ENCODE results near the gene AKTIP.
"Not testable (repeated sequence)": the region's sequence is repeated elsewhere in the genome, so short reads cannot be mapped to it uniquely, and the experiment has no call there.

AKTIP gene

GRCh38 chr16:53502331-53503269 is at the start of gene AKTIP:
TSS of gene AKTIP (minus strand) at chr16:53503209. CDS start at chr16:53500259, 2,950 bp downstream.
- peak within 1 kb of the TSS; percentile 89 for H3K27ac ChIP-seq
- no peak for TF ChIP-seq CTCF (conservative IDR thresholded peaks at IDR 0.05)

GRCh38 chr16:53549970-53550690 is 47.1 kb upstream of the AKTIP start:
- H3K27ac ChIP-seq, result no peak overlapping the region
- TF ChIP-seq CTCF (conservative IDR thresholded peaks at IDR 0.05), result peak; percentile 72

GRCh38 chr16:53546988-53547391 is 44.0 kb upstream of the AKTIP start:
- TF ChIP-seq CTCF (conservative IDR thresholded peaks at IDR 0.05), result no peak
- no peak overlapping the region for H3K27ac ChIP-seq

- H3K27ac ChIP-seq, result no peak overlapping the region
- no peak for TF ChIP-seq CTCF (conservative IDR thresholded peaks at IDR 0.05)
These were observed 42.4 kb upstream of the AKTIP start for GRCh38 chr16:53545433-53545832.

GRCh38 chr16:53542283-53542682 is 39.3 kb upstream of the AKTIP start:
- H3K27ac ChIP-seq, result no peak overlapping the region
- TF ChIP-seq CTCF (conservative IDR thresholded peaks at IDR 0.05), result no peak

DNA sequence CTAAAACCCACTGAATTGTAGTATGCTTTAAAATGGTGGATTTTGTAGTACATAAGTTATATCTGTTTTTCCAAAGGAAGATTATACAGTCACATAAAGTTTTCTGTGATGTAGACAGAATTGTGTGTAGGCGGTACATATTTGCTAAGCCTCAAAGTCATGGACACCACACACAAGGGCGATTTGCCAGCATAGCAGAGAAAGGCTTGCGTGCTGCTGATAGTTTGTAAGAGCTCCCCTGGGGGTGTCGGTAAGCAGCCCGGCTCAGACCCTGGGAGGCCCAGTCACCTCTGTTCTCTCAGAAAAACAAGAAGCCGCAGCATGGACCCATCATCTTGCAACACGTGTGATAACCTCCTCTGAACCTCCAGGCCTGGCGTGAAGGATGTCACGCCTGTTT is 38.3 kb upstream of the AKTIP start:
- H3K27ac ChIP-seq, result no peak overlapping the region
- TF ChIP-seq CTCF (conservative IDR thresholded peaks at IDR 0.05), result no peak

DNA sequence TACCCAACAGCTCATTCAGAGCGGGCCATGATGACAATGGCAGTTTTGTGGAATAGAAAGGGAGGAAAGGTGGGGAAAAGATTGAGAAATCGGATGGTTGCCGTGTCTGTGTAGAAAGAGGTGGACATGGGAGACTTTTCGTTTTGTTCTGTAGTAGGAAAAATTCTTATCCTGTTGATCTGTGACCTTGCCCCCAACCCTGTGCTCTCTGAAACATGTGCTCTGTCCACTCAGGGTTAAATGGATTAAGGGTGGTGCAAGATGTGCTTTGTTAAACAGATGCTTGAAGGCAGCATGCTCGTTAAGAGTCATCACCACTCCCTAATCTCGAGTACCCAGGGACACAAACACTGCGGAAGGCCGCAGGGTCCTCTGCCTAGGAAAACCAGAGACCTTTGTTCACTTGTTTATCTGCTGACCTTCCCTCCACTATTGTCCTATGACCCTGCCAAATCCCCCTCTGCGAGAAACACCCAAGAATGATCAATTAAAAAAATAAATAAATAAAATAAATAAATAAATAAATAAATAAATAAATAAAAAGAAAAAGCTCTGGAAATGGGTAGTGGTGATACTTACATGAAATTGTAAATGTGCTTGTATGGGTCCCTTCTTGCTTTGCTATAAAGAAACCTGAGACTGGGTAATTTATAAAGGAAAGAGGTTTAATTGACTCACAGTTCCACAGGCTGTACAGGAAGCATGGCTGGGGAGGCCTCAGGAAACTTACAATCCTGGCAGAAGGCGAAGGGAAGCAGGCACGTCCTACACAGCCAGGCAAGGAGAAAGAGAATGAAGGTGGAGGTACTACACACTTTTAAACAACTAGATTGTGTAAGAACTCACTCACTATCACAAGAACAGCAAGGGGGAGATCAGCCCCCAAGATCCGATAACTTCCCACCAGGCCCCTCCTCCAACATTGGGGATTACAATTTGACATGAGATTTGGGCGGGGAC is 37.0 kb upstream of the AKTIP start:
- H3K27ac ChIP-seq, result not testable (repeated sequence)

- H3K27ac ChIP-seq, result not testable (repeated sequence)
These were observed 36.3 kb upstream of the AKTIP start for GRCh38 chr16:53539346-53539745.

Measured in VCaP (cell line).